Omental fat pad (tissue), 4 donors: ENCODE data around the gene KCTD7. TPM values are rescaled to one million over a fixed set of nuclear protein-coding genes. Genes with fewer than 3 reads are reported as not detected.
"Not testable (repeated sequence)": the region's sequence is repeated elsewhere in the genome, so short reads cannot be mapped to it uniquely, and the experiment has no call there.

Source experiments
- ATAC-seq: fragments of 150-250 bp; one replicate; pipeline ENCODE4 v1.9.1; 2016; ENCODE audit warnings: mild to moderate bottlenecking, moderate library complexity; ENCODE audit not compliant: low FRiP score
- DNase-seq: peaks from one replicate; pipeline ENCODE4 v3.0.0-alpha.2; 2019; ENCODE audit warnings: low spot score
- total RNA-seq, 4 donors: library from RNA; depleted of rRNA; stranded (reverse); fragments of >200 nt; gene quantifications; one replicate each; pipeline ENCODE4 v1.1.0, GENCODE V29; 2016
- TF ChIP-seq, protein P1 (sequence below), 3 donors: fragments of 450-650 bp; IDR thresholded peaks; one replicate each; pipeline ENCODE4 v1.5.1; 2016 to 2017; ENCODE audit warnings: antibody characterized with exemption in 3 of 3, mild to moderate bottlenecking in 3 of 3, moderate library complexity in 2 of 3

The KCTD7 gene
- total RNA-seq, 4 donors from 2014 or later = 14.2 to 26.8 (median 14.6) TPM

DNA sequence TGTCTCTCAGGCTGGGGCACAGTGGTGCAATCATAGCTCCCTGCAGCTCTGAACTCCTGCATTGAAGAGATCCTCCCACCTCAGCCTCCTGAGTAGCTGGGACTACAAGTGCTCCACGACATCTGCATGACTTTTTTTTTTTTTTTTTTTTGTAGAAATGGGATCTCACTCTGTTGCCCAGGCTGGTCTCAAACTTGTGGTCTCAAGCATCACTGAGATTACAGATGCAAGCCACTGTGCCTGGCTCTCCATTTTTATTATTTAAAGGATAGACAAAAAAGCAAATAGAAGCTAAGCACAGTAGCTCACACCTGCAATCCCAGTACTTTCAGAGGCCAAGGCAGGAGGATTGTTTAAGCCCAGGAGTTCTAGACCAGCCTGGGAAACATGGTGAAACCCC, 13.0 kb upstream of the KCTD7 start:
- ATAC-seq (no peak), DNase-seq (no peak)
- TF ChIP-seq, protein P1, sequence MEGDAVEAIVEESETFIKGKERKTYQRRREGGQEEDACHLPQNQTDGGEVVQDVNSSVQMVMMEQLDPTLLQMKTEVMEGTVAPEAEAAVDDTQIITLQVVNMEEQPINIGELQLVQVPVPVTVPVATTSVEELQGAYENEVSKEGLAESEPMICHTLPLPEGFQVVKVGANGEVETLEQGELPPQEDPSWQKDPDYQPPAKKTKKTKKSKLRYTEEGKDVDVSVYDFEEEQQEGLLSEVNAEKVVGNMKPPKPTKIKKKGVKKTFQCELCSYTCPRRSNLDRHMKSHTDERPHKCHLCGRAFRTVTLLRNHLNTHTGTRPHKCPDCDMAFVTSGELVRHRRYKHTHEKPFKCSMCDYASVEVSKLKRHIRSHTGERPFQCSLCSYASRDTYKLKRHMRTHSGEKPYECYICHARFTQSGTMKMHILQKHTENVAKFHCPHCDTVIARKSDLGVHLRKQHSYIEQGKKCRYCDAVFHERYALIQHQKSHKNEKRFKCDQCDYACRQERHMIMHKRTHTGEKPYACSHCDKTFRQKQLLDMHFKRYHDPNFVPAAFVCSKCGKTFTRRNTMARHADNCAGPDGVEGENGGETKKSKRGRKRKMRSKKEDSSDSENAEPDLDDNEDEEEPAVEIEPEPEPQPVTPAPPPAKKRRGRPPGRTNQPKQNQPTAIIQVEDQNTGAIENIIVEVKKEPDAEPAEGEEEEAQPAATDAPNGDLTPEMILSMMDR (IDR thresholded peaks at IDR 0.05) = no peak

DNA sequence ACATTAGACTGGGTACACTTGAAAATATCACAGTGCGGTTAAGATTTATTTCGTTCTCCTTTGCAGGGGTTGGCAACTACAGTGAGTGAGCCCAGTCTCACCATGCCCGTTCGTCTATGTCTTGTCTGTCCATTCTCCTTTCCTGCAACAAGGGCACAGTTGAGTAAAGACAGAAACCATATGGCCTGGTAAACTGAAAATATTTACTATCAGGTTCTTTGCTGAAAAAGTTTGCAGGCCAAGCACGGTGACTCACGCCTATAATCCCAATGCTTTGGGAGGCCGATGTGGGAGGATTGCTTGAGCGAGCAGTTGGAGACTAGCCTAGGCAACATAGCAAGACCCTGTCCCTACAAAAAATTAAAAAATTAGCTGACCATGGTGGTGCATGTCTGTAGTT, 11.4 kb upstream of the KCTD7 start:
- ATAC-seq (no peak), DNase-seq (no peak)
- TF ChIP-seq, protein P1 (IDR thresholded peaks at IDR 0.05) = no peak

DNA sequence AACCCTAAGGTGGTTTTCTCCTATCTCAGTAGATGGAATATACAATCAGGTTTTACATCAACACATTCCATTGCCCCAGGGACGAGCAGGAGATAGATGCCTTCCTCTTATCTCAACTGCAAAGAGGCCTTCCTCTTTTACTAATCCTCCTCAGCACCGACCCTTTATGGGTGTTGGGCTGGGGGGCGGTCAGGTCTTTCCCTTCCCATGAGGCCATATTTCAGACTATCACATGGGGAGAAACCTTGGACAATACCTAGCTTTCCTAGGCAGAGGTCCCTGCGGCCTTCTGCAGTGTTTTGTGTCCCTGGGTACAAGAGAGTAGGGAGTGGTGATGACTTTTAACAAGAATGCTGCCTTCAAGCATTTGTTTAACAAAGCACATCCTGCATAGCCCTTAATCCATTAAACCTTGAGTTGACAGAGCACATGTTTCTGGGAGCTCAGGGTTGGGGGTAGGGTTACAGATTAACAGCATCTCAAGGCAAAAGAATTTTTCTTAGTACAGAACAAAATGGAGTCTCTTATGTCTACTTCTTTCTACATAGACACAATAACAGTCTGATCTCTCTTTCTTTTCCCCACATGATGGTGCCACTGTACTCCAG, 9.2 kb upstream of the KCTD7 start:
- not testable (repeated sequence) for DNase-seq, ATAC-seq

DNA sequence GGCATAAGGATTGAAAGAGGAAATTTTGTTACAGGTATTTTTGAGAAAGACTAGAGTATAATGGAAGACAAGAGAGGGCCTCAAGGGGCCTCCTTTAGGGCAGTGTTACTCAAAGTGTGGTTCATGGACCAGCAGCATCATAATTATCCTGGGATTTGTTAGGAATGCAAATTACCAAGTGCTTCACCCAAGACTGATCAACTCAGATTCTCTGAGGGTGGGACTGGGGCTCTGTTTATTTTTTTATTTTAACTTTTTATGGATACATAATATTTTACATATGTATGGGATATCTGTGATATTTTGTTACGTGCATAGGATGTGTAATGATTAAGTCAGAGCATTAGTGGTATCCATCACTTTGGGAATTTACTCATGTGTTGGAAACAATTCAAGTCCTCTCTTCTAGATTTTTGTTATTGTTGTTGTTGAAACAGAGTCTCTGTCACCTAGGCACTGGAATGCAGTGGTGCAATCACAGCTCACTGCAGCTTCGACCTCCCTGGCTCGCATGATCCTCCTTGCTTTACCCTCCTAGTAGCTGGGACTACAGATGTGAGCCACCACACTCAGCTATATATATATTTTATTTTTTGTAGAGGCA, 2.2 kb upstream of the KCTD7 start:
- ATAC-seq = no peak
- TF ChIP-seq, protein P1 (IDR thresholded peaks at IDR 0.05) = no peak
- DNase-seq = no peak

GRCh38 chr7:66627151-66627681, 1.5 kb upstream of the KCTD7 start:
- TF ChIP-seq, protein P1 (IDR thresholded peaks at IDR 0.05) = no peak
- ATAC-seq (no peak), DNase-seq (no peak)

DNA sequence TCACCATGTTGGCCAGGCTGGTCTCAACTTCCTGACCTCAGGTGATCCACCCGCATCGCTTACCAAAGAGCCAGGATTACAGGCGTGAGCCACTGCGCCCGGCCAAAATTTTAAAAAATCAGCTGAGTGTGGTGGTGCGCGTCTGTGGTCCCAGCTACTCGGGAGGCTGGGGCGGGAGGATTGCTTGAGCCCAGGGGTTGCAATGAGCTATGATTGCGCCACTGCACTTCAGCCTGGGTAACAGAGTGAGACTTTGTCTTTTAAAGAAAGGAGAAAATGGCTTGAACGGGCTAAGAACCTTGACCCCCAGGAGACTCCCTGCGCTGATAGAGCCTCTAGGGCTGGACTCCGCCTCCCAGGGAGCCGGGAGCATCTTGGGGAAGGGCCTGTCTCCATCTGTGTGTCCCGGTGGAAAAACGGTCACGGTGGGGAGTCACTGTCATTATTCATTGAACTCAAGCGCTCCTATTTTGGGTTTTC, 760 bp upstream of the KCTD7 start:
- ATAC-seq (peak; percentile 38), DNase-seq (no peak)
- TF ChIP-seq, protein P1 (IDR thresholded peaks at IDR 0.05) = no peak

DNA sequence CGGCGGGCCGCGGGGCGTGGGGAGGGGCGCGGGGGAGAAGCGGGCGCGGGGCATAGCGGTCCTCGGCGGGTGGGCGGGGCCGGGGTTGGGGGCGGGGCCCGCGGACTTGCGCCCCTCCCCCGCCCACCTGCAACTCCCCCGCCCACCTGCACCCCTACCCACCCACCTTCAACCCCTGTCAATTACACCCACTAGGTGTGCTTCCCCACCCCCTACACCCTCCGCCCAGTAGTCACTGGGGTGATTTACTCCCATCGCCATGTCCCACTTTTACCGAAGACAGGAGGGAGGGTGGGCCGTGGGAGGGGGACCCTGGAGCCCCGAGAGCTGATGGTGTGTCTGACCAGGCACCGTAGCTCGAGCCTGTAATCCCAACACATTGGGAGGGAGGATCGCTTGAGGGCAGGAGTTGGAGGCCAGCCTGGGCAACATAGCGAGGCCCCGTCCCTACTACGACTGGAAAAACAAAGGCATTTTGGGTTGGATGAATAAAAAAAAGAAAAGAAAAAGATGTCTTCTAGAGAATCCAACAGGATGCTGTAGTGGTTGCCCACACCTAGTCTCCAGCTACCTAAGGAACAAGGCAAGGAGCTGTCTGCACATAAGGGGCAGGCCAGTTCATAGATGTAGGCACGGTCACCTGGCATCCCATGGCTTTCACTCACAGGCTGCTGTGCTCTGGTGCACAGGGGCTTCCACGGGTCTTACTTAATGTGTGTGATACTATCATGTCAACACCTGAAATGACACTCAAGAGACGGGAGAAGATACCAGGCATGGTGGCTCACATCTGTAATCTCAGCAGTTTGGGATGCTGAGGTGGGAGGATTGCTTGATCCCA, 761 bp downstream of the KCTD7 start:
- TF ChIP-seq, protein P1 (IDR thresholded peaks at IDR 0.05) = no peak
- ATAC-seq (peak; percentile 33), DNase-seq (no peak)
